Fibroblast of skin of right quadriceps (primary cell): Measurements from ENCODE around the gene CNOT2.

Source experiments
- DNase-seq: peaks from one replicate; pipeline ENCODE4 v3.0.0-alpha.2; 2013

Gene CNOT2

GRCh38 chr12:70306676-70307075, 63.4 kb downstream of the CNOT2 start:
- no peak for DNase-seq

GRCh38 chr12:70307868-70308267, 64.6 kb downstream of the CNOT2 start:
- no peak for DNase-seq

GRCh38 chr12:70309348-70309747, 66.1 kb downstream of the CNOT2 start:
- no peak for DNase-seq

GRCh38 chr12:70314145-70314544, 70.9 kb downstream of the CNOT2 start:
- no peak for DNase-seq

- DNase-seq: no peak
Measured at GRCh38 chr12:70317781-70318180, 74.5 kb downstream of the CNOT2 start.

- no peak for DNase-seq
Measured at GRCh38 chr12:70319605-70320004, 76.4 kb downstream of the CNOT2 start.

- DNase-seq: no peak
Measured at GRCh38 chr12:70321191-70321590, 78.0 kb downstream of the CNOT2 start.

- no peak for DNase-seq
Measured at GRCh38 chr12:70327541-70327940, 84.3 kb downstream of the CNOT2 start.

GRCh38 chr12:70329728-70330127, 86.5 kb downstream of the CNOT2 start:
- no peak for DNase-seq

GRCh38 chr12:70330158-70330557, 86.9 kb downstream of the CNOT2 start:
- no peak for DNase-seq

GRCh38 chr12:70332236-70332635, 89.0 kb downstream of the CNOT2 start:
- DNase-seq: no peak

- no peak for DNase-seq
Measured at GRCh38 chr12:70334742-70335141, 91.5 kb downstream of the CNOT2 start.

- peak; percentile 28 for DNase-seq
Measured at GRCh38 chr12:70338531-70338930, 95.3 kb downstream of the CNOT2 start.

GRCh38 chr12:70351076-70351475, 107.8 kb downstream of the CNOT2 start:
- DNase-seq: no peak

- no peak for DNase-seq
Measured at GRCh38 chr12:70353780-70354660, 110.8 kb downstream of the CNOT2 start.

GRCh38 chr12:70354787-70355186, 111.6 kb downstream of the CNOT2 start:
- DNase-seq: no peak

- no peak for DNase-seq
Measured at GRCh38 chr12:70355972-70356371, 112.7 kb downstream of the CNOT2 start.

GRCh38 chr12:70359458-70360197, 116.4 kb downstream of the CNOT2 start:
- no peak for DNase-seq

- DNase-seq: no peak
Measured at GRCh38 chr12:70360218-70360617, 117.0 kb downstream of the CNOT2 start.

GRCh38 chr12:70364695-70365397, 121.6 kb downstream of the CNOT2 start:
- DNase-seq: no peak

GRCh38 chr12:70365398-70365647, 122.1 kb downstream of the CNOT2 start:
- DNase-seq: no peak

- peak; percentile 45 for DNase-seq
Measured at GRCh38 chr12:70365648-70366518, 122.7 kb downstream of the CNOT2 start, which contains the start of gene KCNMB4. Gene KCNMB4 (plus strand): TSS chr12:70366290. CDS start chr12:70366735, 445 bp downstream.
